Activated CD4-positive, alpha-beta T cell treated with anti-CD3 and anti-CD28 coated beads, Interleukin-2, amount 50 U/mL, for 48 hours (primary cell): ENCODE measurements around the gene FBXL5.
"Not testable (repeated sequence)": the region's sequence is repeated elsewhere in the genome, so short reads cannot be mapped to it uniquely, and the experiment has no call there.

Experiments
- DNase-seq, 2 experiments: peaks; one replicate each; pipeline ENCODE4 v3.0.0-alpha.2; 2020

Gene FBXL5

DNA sequence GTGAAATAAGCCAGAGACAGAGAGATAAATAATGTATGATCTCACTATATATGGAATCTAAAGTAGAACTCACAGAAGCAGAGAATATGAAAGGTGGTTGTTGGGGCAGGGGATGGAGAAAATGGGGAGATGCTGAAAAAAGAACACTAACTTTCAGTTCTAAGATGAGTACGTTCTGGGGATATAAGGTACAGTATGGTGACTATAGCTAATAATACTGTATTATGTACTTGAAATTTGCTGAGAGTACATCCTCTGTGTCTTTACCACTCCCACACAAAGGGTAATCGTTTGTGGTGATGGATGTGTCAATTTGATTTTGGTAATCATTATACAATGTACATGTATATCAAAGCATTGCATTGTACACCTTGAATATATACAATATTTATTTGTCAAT lies 6.6 kb downstream of the FBXL5 start:
- no peak for DNase-seq

DNA sequence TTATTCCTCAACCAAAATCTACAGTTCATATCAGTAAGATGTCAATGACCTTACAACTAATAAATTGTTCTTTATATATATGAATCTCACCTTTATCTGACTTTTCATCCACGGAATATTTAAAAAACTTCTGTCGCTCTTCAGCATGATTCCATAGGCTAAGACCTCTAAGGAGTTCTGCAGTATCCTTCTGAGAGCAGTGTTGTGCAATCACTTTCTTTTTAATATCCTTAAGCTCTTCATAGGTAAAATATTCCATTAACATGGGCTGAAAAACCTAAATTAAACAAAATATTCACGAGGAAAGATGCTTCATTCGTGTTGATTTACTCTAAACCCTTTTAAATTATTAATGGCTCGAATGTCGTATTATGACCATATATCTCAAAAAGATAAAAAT lies 16.7 kb downstream of the FBXL5 start:
- DNase-seq: no peak

- DNase-seq: no peak
These were observed 18.3 kb downstream of the FBXL5 start for GRCh38 chr4:15636818-15637217.

- DNase-seq: not testable (repeated sequence)
These were observed 37.8 kb downstream of the FBXL5 start for GRCh38 chr4:15617407-15617806.

DNA sequence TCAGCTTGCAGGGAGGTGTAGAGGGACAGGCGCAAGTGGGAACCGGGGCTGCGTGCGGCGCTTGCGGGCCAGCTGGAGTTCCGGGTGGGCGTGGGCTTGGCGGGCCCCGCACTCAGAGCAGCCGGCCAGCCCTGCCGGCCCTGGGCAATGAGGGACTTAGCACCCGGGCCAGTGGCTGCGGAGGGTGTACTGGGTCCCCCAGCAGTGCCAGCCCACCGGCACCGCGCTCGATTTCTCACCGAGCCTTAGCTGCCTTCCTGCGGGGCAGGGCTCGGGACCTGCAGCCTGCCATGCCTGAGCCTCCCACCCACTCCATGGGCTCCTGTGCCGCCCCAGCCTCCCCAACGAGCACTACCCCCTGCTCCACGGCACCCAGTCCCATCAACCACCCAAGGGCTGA lies 40.3 kb downstream of the FBXL5 start:
- DNase-seq: not testable (repeated sequence)

DNA sequence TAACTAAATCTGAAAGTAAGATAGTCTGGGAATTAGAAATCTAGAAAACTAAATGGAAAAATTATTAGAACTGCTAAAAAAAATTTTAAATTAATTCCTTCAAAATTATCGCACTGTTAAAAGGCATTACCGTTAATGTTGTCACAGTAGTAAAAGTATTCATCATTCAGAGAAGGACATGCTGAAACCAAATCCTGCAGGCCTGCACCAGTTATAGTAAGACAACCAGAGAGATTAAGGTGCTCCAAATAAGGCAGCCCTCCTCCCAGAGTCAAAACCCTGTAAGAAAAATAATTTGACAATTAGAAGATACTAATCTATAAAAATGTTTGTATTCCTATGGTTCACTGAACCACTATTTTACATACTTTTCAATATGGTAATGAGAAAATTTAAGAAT lies 43.0 kb downstream of the FBXL5 start:
- DNase-seq: no peak

GRCh38 chr4:15610855-15611254 lies 44.3 kb downstream of the FBXL5 start:
- DNase-seq: no peak

- no peak for DNase-seq
These were observed 49.6 kb downstream of the FBXL5 start for GRCh38 chr4:15605537-15605936.

DNA sequence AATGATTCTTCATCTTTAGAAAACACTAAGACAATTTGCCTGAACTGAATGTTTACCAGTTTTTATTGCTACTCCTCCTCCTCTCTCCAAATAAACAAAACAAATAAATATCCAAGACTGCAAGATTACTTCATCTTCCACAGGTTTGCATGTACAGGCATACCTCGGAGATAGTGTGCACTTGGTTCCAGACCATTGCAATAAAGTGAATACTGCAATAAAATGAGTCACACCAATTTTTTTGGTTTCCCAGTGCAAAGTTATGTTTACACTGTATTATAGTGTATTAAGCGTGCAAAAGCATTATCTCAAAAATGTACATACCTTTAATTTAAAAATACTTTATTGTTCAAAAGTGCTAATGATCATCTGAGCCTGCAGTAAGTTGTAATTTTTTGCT lies 53.3 kb downstream of the FBXL5 start:
- DNase-seq: no peak

- DNase-seq: no peak
These were observed 55.0 kb downstream of the FBXL5 start for GRCh38 chr4:15600176-15600575.

GRCh38 chr4:15598644-15599043 lies 56.5 kb downstream of the FBXL5 start:
- DNase-seq: no peak

- no peak for DNase-seq
These were observed 62.4 kb downstream of the FBXL5 start for GRCh38 chr4:15592799-15593198.

- no peak for DNase-seq
These were observed 67.5 kb downstream of the FBXL5 start for GRCh38 chr4:15587649-15588048.

DNA sequence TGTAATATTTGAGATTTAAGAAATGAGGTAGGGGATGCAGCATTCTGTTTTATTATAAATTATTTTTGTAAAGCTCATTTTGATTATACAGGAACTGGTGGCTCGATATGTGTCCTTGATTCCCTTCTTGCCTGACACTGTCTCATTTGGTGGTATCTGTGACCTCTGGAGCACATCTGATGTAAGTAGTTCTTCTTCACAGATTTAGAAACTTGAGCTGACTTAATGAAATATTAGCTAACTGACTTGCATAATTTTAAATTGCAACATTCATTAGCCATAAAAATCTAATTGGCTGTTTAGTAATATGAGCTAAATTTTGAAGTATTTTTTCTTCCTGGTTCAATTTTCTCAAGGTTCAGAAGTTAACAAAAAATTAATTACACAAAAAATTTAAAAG lies 69.1 kb downstream of the FBXL5 start:
- no peak for DNase-seq

DNA sequence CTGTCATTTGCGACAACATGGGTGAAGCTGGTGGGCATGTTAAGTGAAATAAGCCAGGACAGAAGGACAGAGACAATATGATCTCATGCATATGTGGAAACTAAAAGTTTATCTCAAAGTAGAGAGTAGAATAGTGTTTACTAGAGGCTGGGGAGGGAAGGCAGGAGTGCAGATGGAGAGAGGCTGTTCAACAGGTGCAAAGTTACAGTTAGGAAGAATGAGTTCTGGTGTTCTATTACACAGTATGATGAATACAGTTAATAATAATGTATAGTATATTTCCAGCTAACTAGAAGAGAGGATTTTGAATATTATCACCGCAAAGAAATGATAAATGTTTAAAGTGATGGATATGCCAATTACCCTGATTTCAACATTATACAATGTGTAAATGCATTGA lies 69.8 kb downstream of the FBXL5 start:
- no peak for DNase-seq

DNA sequence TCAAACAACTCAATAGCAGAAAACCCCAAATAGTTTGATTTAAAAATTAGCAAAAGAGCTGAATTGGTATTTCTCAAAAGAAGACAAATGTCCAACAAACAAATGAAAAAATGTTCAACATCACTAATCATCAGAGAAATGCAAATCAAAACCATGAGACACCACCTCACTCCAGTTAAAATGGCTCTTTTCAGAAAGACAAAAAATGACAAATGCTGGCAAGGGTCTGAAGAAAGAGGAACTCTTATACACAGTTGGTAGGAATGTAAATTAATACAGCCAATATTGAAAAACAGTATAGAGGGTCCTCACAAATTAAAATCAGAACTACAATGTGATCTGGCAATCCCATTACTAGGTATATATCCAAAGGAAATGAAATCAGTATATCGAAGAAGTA lies 70.4 kb downstream of the FBXL5 start:
- DNase-seq: no peak

GRCh38 chr4:15577508-15577907 lies 77.6 kb downstream of the FBXL5 start:
- DNase-seq: no peak

DNA sequence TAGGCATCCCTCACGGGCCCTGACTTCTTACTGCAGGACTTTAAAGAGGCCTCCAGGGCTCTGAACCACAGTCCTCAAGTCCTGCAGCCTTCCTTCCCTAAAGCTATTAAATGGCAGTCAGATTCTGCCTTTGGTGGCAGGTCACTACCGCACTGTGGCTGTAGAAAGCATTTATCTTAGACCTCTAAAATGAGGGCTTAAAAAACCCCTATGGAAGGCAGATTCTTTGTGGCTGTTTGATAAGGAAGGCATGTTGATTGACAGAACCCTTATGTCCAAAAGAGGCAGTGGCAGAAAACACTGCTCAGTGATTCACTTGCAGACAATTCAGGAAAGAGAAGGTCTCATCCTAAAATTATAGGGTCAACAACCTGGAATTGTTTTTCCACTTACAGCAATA lies 79.2 kb downstream of the FBXL5 start:
- no peak for DNase-seq

DNA sequence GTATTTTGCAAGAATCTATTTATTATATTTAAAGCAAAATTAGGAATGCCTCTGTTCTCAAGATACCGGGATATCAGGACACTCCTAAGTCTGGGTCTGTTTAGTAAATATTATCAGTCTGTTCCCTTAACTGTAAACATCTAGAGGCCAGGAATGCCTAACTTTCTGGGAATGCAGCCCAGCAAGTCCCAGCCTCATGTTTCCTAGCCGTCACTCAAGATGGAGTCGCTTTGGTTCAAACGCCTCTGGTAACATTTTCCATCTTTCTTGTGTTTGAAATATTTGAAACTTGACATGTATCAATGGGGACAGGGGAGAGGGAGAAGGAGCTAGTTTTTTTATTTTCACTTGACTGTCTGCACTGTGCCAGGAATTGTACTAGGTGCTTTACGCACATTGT lies 85.4 kb downstream of the FBXL5 start:
- DNase-seq: no peak

- DNase-seq: no peak
These were observed 86.3 kb downstream of the FBXL5 start for GRCh38 chr4:15568821-15569220.

DNA sequence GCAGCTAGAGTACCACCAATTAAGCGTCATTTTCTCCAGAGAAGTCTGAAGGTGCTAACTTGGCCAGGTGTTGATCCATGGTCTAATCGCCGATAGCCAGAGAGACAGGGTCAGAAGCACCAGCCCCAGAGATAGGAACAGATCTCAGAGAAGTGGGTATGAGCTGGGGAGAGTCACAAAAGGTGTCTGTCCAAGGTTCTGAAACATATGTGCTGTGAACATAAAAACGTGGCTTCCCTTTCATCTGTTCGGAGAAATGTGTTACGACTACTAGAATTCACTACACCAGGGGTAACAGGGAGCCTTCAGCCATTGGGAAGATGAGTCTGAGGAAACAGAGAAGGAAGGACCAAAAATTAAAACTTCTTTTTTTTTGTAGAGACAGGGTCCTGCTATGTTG lies 91.3 kb downstream of the FBXL5 start:
- DNase-seq: no peak

GRCh38 chr4:15562623-15563022 lies 92.5 kb downstream of the FBXL5 start:
- DNase-seq: no peak

DNA sequence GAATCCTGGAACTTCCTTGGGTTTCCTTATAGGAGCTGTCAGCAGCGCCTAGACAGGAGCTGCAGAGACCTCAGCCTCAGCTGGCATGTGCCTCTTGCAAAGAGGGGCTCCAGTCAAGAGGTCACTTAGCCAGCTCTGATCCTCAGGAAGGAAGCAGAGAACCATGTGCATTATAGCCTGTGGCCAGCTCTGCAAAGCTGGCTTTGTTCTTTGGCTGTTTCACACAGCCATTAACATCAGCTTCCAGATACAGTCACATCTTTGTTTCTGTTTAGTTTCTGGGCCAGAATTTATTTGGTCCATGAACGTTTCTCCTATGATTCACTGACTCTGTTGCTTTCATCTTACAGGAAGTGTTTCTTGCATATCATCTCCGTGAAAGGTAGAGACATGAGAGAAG lies 93.0 kb downstream of the FBXL5 start:
- no peak for DNase-seq

DNA sequence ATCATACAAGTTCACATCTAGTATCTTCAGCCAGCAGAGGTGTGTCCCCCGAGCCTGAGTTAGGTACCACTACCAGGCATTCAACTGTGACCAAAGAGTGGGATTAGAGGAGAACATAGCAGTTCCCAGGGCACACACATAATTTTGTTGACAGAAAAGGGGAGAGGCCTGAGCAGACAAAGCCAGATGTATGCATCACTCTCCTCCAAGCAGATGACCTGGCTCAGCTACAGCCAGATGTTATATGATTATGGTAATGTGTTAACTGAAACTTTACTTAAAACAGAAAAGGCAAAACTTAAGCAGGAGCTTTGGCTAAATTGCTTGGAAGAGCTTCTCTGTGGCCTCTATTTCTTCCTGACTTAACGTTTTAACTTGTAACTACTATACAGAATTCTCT lies 96.6 kb downstream of the FBXL5 start:
- no peak for DNase-seq

GRCh38 chr4:15557786-15558550 lies 97.2 kb downstream of the FBXL5 start:
- DNase-seq: no peak
